Heart left ventricle (tissue), 13 donors: ENCODE data around the gene MED27.
"Not testable (repeated sequence)": the region's sequence is repeated elsewhere in the genome, so short reads cannot be mapped to it uniquely, and the experiment has no call there.

Experiments used
- POLR2A ChIP-seq, 2 donors: fragments of 450-650 bp; IDR thresholded peaks; one replicate each; pipeline ENCODE4 v1.6.1; 2017; ENCODE audit warnings: antibody characterized with exemption in 2 of 2, mild to moderate bottlenecking in 2 of 2, moderate library complexity in 2 of 2
- TF ChIP-seq, protein P1 (sequence below), 12 donors: fragments of 200-600 bp; sonication (generic) in 4 of 12; IDR thresholded peaks; one replicate each; pipeline versions ENCODE4 v1.5.0 to v1.8.0; 2018 to 2022; ENCODE audit warnings: antibody characterized with exemption in 12 of 12, mild to moderate bottlenecking in 5 of 12
- donor health status: ischemic (EF 13 %, LVEDD 7.1; RV severe dilation, severe dysfunction).
- donor health status: DM: no; HTN: yes; CAD: no.
- donor health status: DM: no; HTN: no; CAD: no.
- donor health status: ischemic (EF 25% LVEDD 6.9; RV normal size, moderate dysfunction).
- donor health status: ischemic (EF 25% LVEDD 5.7; RV mildly dilated, moderate dysfunction).
- donor health status: ischemic (EF 35%, LVEDD 5.7; RV mildly dilated, moderate dysfunction).
- donor health status: nonischemic (EF 11% LVEDD 7.7; RV severe dilation, severe dysfunction).
- donor health status: DM: yes; HTN: yes; CAD: no.
- donor health status: PGD.
- donor health status: ischemic (EF 29% LVEDD 5.4; RV normal size, mild dysfunction).
- donor health status: nonischemic (EF 23%, LVEDD 6.1; RV moderate dilation, normal function).

DNA sequence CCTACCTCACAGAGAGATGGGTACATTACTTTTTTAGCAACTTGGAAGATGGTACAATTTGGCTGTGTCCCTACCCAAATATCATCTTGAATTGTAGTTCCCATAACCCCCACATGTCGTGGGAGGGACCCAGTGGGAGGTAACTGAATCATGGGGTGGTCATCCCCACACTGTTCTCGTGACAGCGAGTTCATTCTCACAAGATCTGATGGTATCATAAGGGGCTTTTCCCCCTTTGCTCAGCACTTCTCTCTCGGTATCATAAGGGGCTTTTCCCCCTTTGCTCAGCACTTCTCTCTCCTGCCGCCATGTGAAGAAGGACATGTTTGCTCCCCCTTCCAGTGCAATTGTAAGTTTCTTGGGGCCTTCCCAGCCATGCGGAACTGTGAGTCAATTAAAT lies 21.4 kb downstream of the MED27 start:
- TF ChIP-seq POLR2A (IDR thresholded peaks at IDR 0.05) = not testable (repeated sequence)
- TF ChIP-seq, protein P1, sequence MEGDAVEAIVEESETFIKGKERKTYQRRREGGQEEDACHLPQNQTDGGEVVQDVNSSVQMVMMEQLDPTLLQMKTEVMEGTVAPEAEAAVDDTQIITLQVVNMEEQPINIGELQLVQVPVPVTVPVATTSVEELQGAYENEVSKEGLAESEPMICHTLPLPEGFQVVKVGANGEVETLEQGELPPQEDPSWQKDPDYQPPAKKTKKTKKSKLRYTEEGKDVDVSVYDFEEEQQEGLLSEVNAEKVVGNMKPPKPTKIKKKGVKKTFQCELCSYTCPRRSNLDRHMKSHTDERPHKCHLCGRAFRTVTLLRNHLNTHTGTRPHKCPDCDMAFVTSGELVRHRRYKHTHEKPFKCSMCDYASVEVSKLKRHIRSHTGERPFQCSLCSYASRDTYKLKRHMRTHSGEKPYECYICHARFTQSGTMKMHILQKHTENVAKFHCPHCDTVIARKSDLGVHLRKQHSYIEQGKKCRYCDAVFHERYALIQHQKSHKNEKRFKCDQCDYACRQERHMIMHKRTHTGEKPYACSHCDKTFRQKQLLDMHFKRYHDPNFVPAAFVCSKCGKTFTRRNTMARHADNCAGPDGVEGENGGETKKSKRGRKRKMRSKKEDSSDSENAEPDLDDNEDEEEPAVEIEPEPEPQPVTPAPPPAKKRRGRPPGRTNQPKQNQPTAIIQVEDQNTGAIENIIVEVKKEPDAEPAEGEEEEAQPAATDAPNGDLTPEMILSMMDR (IDR thresholded peaks at IDR 0.05) = not testable (repeated sequence)
